Measurements from ENCODE around the gene PINLYP.

Gene PINLYP

GRCh38 chr19:43532962-43533545 lies 42.5 kb upstream of the PINLYP start, which contains the start of gene ZNF575:
Gene ZNF575 (plus strand): TSS chr19:43533188. CDS start chr19:43534423, 1,235 bp downstream.
- Histone ChIP-seq H3K27ac (ENCODE audit: insufficient read depth in 1 of 2, low read depth in 1 of 2, low read length in 2 of 2, poor library complexity in 1 of 2, severe bottlenecking in 2 of 2) (peak within 1 kb of the TSS in 1 of 2 experiments; percentile 15), H3K27me3 (replicated peaks in 2 of 5; ENCODE audit: control insufficient read depth in 4 of 5, insufficient read depth in 5 of 5, low read length in 4 of 5) (no peaks in the 10 kb centered on the region), H3K4me3 (ENCODE audit: control insufficient read depth in 1 of 7, extremely low read depth in 1 of 7, insufficient read depth in 4 of 7, low read depth in 2 of 7, low read length in 6 of 7) (peak within 1 kb of the TSS; percentile 69 to 90 (median 76)), H3K4me1 (ENCODE audit: control extremely low read depth in 1 of 4, control insufficient read depth in 4 of 4, insufficient read depth in 4 of 4, low read length in 3 of 4) (peaks cover 0 to 29% (median 25%) of the 10 kb centered on the region in 4 experiments), H3K36me3 (ENCODE audit: control insufficient read depth in 4 of 4, insufficient read depth in 4 of 4, low read length in 3 of 4) (peaks cover 0 to 15% (median 3%) of the 10 kb centered on the region in 4 experiments), H3K9me3 (ENCODE audit: control extremely low read depth in 1 of 5, control insufficient read depth in 4 of 5, insufficient read depth in 2 of 5, low read depth in 1 of 5, low read length in 4 of 5) (no peaks in the 10 kb centered on the region)
- ChIA-PET CTCF (interaction anchor here (0.6 to 12.5 kb wide), 8 partner anchors 9 to 136 kb away, joined by 3 to 111 read pairs (median 4); no protein-coding TSS in a partner anchor), POLR2A (interaction anchor here (1.2 kb wide), 1 partner anchor 14 kb away, joined by 4 read pairs; no protein-coding TSS in a partner anchor)
- WGBS (ENCODE audit: insufficient coverage), result 0% methylated on average over 23 of the region's 47 CpGs
- DNase-seq, result peak; percentile 92 to 96 (median 94)

GRCh38 chr19:43533546-43534304 lies 41.9 kb upstream of the PINLYP start:
- Histone ChIP-seq H3K9me3 (ENCODE audit: control extremely low read depth in 1 of 5, control insufficient read depth in 4 of 5, insufficient read depth in 2 of 5, low read depth in 1 of 5, low read length in 4 of 5) (peaks cover 0 to 3% (median 1%) of the 10 kb centered on the region in 5 experiments), H3K4me3 (ENCODE audit: control insufficient read depth in 1 of 7, extremely low read depth in 1 of 7, insufficient read depth in 4 of 7, low read depth in 2 of 7, low read length in 6 of 7) (peak overlapping the region; percentile 69 to 90 (median 76)), H3K4me1 (ENCODE audit: control extremely low read depth in 1 of 4, control insufficient read depth in 4 of 4, insufficient read depth in 4 of 4, low read length in 3 of 4) (peaks cover 0 to 29% (median 25%) of the 10 kb centered on the region in 4 experiments), H3K27me3 (replicated peaks in 2 of 5; ENCODE audit: control insufficient read depth in 4 of 5, insufficient read depth in 5 of 5, low read length in 4 of 5) (no peaks in the 10 kb centered on the region), H3K27ac (ENCODE audit: insufficient read depth in 1 of 2, low read depth in 1 of 2, low read length in 2 of 2, poor library complexity in 1 of 2, severe bottlenecking in 2 of 2) (no peak overlapping the region), H3K36me3 (ENCODE audit: control insufficient read depth in 4 of 4, insufficient read depth in 4 of 4, low read length in 3 of 4) (peaks cover 3 to 22% (median 8%) of the 10 kb centered on the region in 4 experiments)
- ChIA-PET POLR2A (interaction anchor here (1.2 kb wide), 1 partner anchor 14 kb away, joined by 4 read pairs; no protein-coding TSS in a partner anchor), CTCF (interaction anchor here (0.7 to 12.5 kb wide), 9 partner anchors 9 to 135 kb away, joined by 3 to 111 read pairs (median 4); no protein-coding TSS in a partner anchor)
- peak; percentile 100 for DNase-seq
- under 1% methylated on average over 41 of the region's 41 CpGs for WGBS (ENCODE audit: insufficient coverage)

- 79% methylated on average over 11 of the region's 17 CpGs for WGBS (ENCODE audit: insufficient coverage)
- peaks cover 0 to 9% (median 4%) of the 10 kb centered on the region in 5 experiments for H3K9me3 ChIP-seq (ENCODE audit: control extremely low read depth in 1 of 5, control insufficient read depth in 4 of 5, insufficient read depth in 2 of 5, low read depth in 1 of 5, low read length in 4 of 5)
- POLR2A ChIA-PET, result interaction anchor here (1.2 to 1.7 kb wide), 2 partner anchors 15 to 60 kb away, joined by 4 to 6 read pairs; partner anchors contain the start of gene IRGQ
- H3K36me3 ChIP-seq (ENCODE audit: control insufficient read depth in 4 of 4, insufficient read depth in 4 of 4, low read length in 3 of 4), result peaks cover 3 to 28% (median 13%) of the 10 kb centered on the region in 4 experiments
- H3K27ac ChIP-seq (ENCODE audit: insufficient read depth in 1 of 2, low read depth in 1 of 2, low read length in 2 of 2, poor library complexity in 1 of 2, severe bottlenecking in 2 of 2), result no peak overlapping the region
- no peak for DNase-seq
- peaks cover 0 to 29% (median 25%) of the 10 kb centered on the region in 4 experiments for H3K4me1 ChIP-seq (ENCODE audit: control extremely low read depth in 1 of 4, control insufficient read depth in 4 of 4, insufficient read depth in 4 of 4, low read length in 3 of 4)
- H3K27me3 ChIP-seq (replicated peaks in 2 of 5; ENCODE audit: control insufficient read depth in 4 of 5, insufficient read depth in 5 of 5, low read length in 4 of 5), result no peaks in the 10 kb centered on the region
- CTCF ChIA-PET, result interaction anchor here (0.7 to 12.5 kb wide), 10 partner anchors 10 to 135 kb away, joined by 3 to 111 read pairs (median 5); partner anchors contain the start of gene IRGQ
- H3K4me3 ChIP-seq (ENCODE audit: control insufficient read depth in 1 of 7, extremely low read depth in 1 of 7, insufficient read depth in 4 of 7, low read depth in 2 of 7, low read length in 6 of 7), result peak overlapping the region in 4 of 7 experiments; percentile 23 to 90 (median 82)
Measured at GRCh38 chr19:43534305-43534815, 41.2 kb upstream of the PINLYP start.

- no peak overlapping the region for H3K27ac ChIP-seq (ENCODE audit: insufficient read depth in 1 of 2, low read depth in 1 of 2, low read length in 2 of 2, poor library complexity in 1 of 2, severe bottlenecking in 2 of 2)
- H3K36me3 ChIP-seq (ENCODE audit: control insufficient read depth in 4 of 4, insufficient read depth in 4 of 4, low read length in 3 of 4), result peaks cover 3 to 33% (median 16%) of the 10 kb centered on the region in 4 experiments
- H3K4me1 ChIP-seq (ENCODE audit: control extremely low read depth in 1 of 4, control insufficient read depth in 4 of 4, insufficient read depth in 4 of 4, low read length in 3 of 4), result peaks cover 0 to 29% (median 25%) of the 10 kb centered on the region in 4 experiments
- ChIA-PET CTCF (interaction anchor here (0.7 to 12.5 kb wide), 20 partner anchors 10 to 116 kb away, joined by 3 to 111 read pairs (median 4); partner anchors contain the start of genes IRGQ, SRRM5 and ZNF576), POLR2A (interaction anchor here (1.7 kb wide), 1 partner anchor 60 kb away, joined by 6 read pairs; the partner anchor contains the start of gene IRGQ)
- WGBS (ENCODE audit: insufficient coverage), result 86% methylated on average over 50 of the region's 62 CpGs
- H3K27me3 ChIP-seq (replicated peaks in 2 of 5; ENCODE audit: control insufficient read depth in 4 of 5, insufficient read depth in 5 of 5, low read length in 4 of 5), result no peaks in the 10 kb centered on the region
- peak; percentile 61 to 74 (median 71) for DNase-seq
- H3K9me3 ChIP-seq (ENCODE audit: control extremely low read depth in 1 of 5, control insufficient read depth in 4 of 5, insufficient read depth in 2 of 5, low read depth in 1 of 5, low read length in 4 of 5), result peaks cover 0 to 10% (median 4%) of the 10 kb centered on the region in 5 experiments
- H3K4me3 ChIP-seq (ENCODE audit: control insufficient read depth in 1 of 7, extremely low read depth in 1 of 7, insufficient read depth in 4 of 7, low read depth in 2 of 7, low read length in 6 of 7), result no peak overlapping the region
Measured at GRCh38 chr19:43534816-43535761, 40.5 kb upstream of the PINLYP start.

GRCh38 chr19:43538922-43539321 lies 36.7 kb upstream of the PINLYP start:
- ChIA-PET CTCF (interaction anchor here (12.5 kb wide), 1 partner anchor 15 kb away, joined by 111 read pairs; no protein-coding TSS in a partner anchor), POLR2A (no interaction called here)
- H3K27ac ChIP-seq (ENCODE audit: insufficient read depth in 1 of 2, low read depth in 1 of 2, low read length in 2 of 2, poor library complexity in 1 of 2, severe bottlenecking in 2 of 2), result no peak overlapping the region

DNA sequence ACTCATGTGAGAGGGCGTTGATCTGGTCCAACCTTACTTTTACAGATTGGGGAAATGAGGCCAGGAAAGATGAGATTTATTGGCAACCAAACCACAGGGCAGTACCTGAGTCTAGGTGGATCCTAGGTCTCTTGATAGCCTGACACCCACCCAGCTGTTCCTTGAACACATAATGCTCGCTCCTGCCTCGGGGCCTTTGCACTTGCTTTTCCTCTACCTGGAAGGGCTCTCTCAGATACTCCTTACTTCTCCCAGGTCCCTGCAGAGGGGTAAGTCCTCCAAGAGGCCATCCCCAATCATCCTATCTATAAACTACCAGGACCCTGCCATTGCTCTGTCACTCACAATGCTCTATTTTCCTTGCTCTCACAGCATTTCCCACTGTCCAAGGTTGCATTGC lies 35.2 kb upstream of the PINLYP start:
- Histone ChIP-seq H3K4me3 (ENCODE audit: control insufficient read depth in 1 of 7, extremely low read depth in 1 of 7, insufficient read depth in 4 of 7, low read depth in 2 of 7, low read length in 6 of 7) (no peak overlapping the region), H3K4me1 (ENCODE audit: control extremely low read depth in 1 of 4, control insufficient read depth in 4 of 4, insufficient read depth in 4 of 4, low read length in 3 of 4) (peaks cover 0 to 4% (median 3%) of the 10 kb centered on the region in 4 experiments), H3K27ac (ENCODE audit: insufficient read depth in 1 of 2, low read depth in 1 of 2, low read length in 2 of 2, poor library complexity in 1 of 2, severe bottlenecking in 2 of 2) (no peak overlapping the region), H3K27me3 (replicated peaks in 2 of 5; ENCODE audit: control insufficient read depth in 4 of 5, insufficient read depth in 5 of 5, low read length in 4 of 5) (no peaks in the 10 kb centered on the region), H3K9me3 (ENCODE audit: control extremely low read depth in 1 of 5, control insufficient read depth in 4 of 5, insufficient read depth in 2 of 5, low read depth in 1 of 5, low read length in 4 of 5) (peaks cover 0 to 10% (median 4%) of the 10 kb centered on the region in 5 experiments), H3K36me3 (ENCODE audit: control insufficient read depth in 4 of 4, insufficient read depth in 4 of 4, low read length in 3 of 4) (peaks cover 19 to 78% (median 45%) of the 10 kb centered on the region in 4 experiments)
- 93% methylated on average over 3 of the region's 3 CpGs for WGBS (ENCODE audit: insufficient coverage)
- DNase-seq, result no peak
- ChIA-PET CTCF (interaction anchor here (12.5 kb wide), 1 partner anchor 13 kb away, joined by 111 read pairs; no protein-coding TSS in a partner anchor), POLR2A (no interaction called here)

More at GRCh38 chr19:43538922-43539321, 36.7 kb upstream of the PINLYP start:
- H3K27me3 ChIP-seq (replicated peaks in 2 of 5; ENCODE audit: control insufficient read depth in 4 of 5, insufficient read depth in 5 of 5, low read length in 4 of 5), result no peaks in the 10 kb centered on the region
- peaks cover 0 to 10% (median 4%) of the 10 kb centered on the region in 5 experiments for H3K9me3 ChIP-seq (ENCODE audit: control extremely low read depth in 1 of 5, control insufficient read depth in 4 of 5, insufficient read depth in 2 of 5, low read depth in 1 of 5, low read length in 4 of 5)
- no peak overlapping the region for H3K4me3 ChIP-seq (ENCODE audit: control insufficient read depth in 1 of 7, extremely low read depth in 1 of 7, insufficient read depth in 4 of 7, low read depth in 2 of 7, low read length in 6 of 7)
- H3K4me1 ChIP-seq (ENCODE audit: control extremely low read depth in 1 of 4, control insufficient read depth in 4 of 4, insufficient read depth in 4 of 4, low read length in 3 of 4), result peaks cover 0 to 11% (median 9%) of the 10 kb centered on the region in 4 experiments
- DNase-seq, result peak in 1 of 3 donors; percentile 34
- H3K36me3 ChIP-seq (ENCODE audit: control insufficient read depth in 4 of 4, insufficient read depth in 4 of 4, low read length in 3 of 4), result peaks cover 17 to 67% (median 39%) of the 10 kb centered on the region in 4 experiments
